HepG2 (cell line): ENCODE measurements around the gene TEX53. TPM values are rescaled to one million over a fixed set of nuclear protein-coding genes. Genes with fewer than 3 reads are reported as not detected.

Source experiments
- ATAC-seq: fragments of 200-7000 bp; cut with Tn5 transposase; 3 replicates; pipeline ENCODE4 v1.9.1; 2020; ENCODE audit warnings: mild to moderate bottlenecking, moderate library complexity
- BruUV-seq: library from RNA; stranded (reverse); fragments of 400-500 nt; replicated peaks from 2 replicates; lab custom pipeline; 2021; lab: Mats Ljungman, UMichigan
- CTCF ChIA-PET: fragments of 300-600 bp; formaldehyde crosslinking; extraction: SDS; loops from one replicate; lab custom pipeline; 2021; ENCODE audit warnings: low total read pairs, inconsistent platforms, low intra/inter-chr PET ratio; lab: Yijun Ruan, JAX
- POLR2A ChIA-PET: fragments of 350-600 bp; sonication (Branson Sonifier 250); formaldehyde crosslinking; loops from one replicate; lab custom pipeline; 2020; ENCODE audit warnings: antibody characterized with exemption, inconsistent platforms; lab: Yijun Ruan, JAX
- DNase-seq: peaks from one replicate; pipeline ENCODE4 v3.0.0-alpha.2; 2015; ENCODE audit warnings: low spot score
- FAIRE-seq: peaks from 3 replicates; lab custom pipeline; 2011; peaks lifted over from hg19 to GRCh38; lab: Jason Lieb, UNC
- H2AFZ ChIP-seq: one replicate; pipeline ENCODE4 v1.6.1; 2011; ENCODE audit warnings: low read length, inconsistent platforms
- H3K27ac ChIP-seq: fragments of 300-600 bp; 3 replicates; pipeline ENCODE4 v1.8.0; 2011; ENCODE audit warnings: mixed run types, mild to moderate bottlenecking, mixed read lengths, low read length, inconsistent platforms; ENCODE audit not compliant: insufficient read depth; ENCODE audit errors: extremely low read length
- H3K27me3 ChIP-seq, 2 experiments: fragments of 200-600 bp in 1 of 2; 2 replicates in 1 of 2; 3 replicates in 1 of 2; pipeline versions ENCODE4 v1.6.0 to v1.8.0; 2011; ENCODE audit warnings: low read length in 2 of 2, mild to moderate bottlenecking in 2 of 2, moderate library complexity in 2 of 2, inconsistent platforms in 1 of 2; ENCODE audit not compliant: insufficient read depth in 2 of 2, control insufficient read depth in 1 of 2
- H3K36me3 ChIP-seq, 2 experiments: fragments of 200-600 bp in 1 of 2; replicated peaks in 1 of 2; 2 replicates in 1 of 2; 3 replicates in 1 of 2; pipeline versions ENCODE4 v1.5.1 to v1.8.0; 2011; ENCODE audit warnings: low read length in 2 of 2, inconsistent platforms in 1 of 2; ENCODE audit not compliant: insufficient read depth in 2 of 2, control insufficient read depth in 1 of 2
- H3K4me1 ChIP-seq: 2 replicates; pipeline ENCODE4 v1.5.1; 2012; ENCODE audit warnings: low read length, inconsistent platforms; ENCODE audit not compliant: insufficient read depth
- H3K4me2 ChIP-seq: 2 replicates; pipeline ENCODE4 v1.6.0; 2011; ENCODE audit warnings: low read depth, low read length, inconsistent platforms
- H3K4me3 ChIP-seq, 3 experiments: fragments of 200-600 bp in 1 of 3; sonication (generic), shearing (Covaris generic) in 1 of 3; replicated peaks in 1 of 3; 2 replicates each; pipeline ENCODE4 v1.5.1; 2011 to 2016; ENCODE audit warnings: low read length in 3 of 3, inconsistent platforms in 2 of 3, low read depth in 2 of 3, mild to moderate bottlenecking in 2 of 3, control low read depth in 1 of 3, mixed read lengths in 1 of 3; ENCODE audit not compliant: insufficient read depth in 1 of 3
- H3K79me2 ChIP-seq: one replicate; pipeline ENCODE4 v1.6.1; 2011; ENCODE audit warnings: low read length, inconsistent platforms; ENCODE audit not compliant: insufficient read depth
- H3K9ac ChIP-seq: 2 replicates; pipeline ENCODE4 v1.6.0; 2011; ENCODE audit warnings: mild to moderate bottlenecking, low read depth, low read length, inconsistent platforms; ENCODE audit not compliant: insufficient read depth
- H3K9me3 ChIP-seq: 2 replicates; pipeline ENCODE4 v1.5.1; 2012; ENCODE audit warnings: mild to moderate bottlenecking, low read length
- H4K20me1 ChIP-seq: 2 replicates; pipeline ENCODE4 v1.6.0; 2011; ENCODE audit warnings: inconsistent platforms, mild to moderate bottlenecking, low read length, moderate library complexity; ENCODE audit not compliant: insufficient read depth
- ATF7-NPFF ChIP-seq: sonication (generic); formaldehyde crosslinking; IDR thresholded peaks from 2 replicates; pipeline ENCODE4 v1.8.1; 2023; ENCODE audit warnings: mild to moderate bottlenecking, low read depth, missing genetic modification reagents, moderate library complexity
- BCL6 ChIP-seq: IDR thresholded peaks from 2 replicates; pipeline ENCODE4 v1.6.1; 2016; ENCODE audit warnings: missing genetic modification reagents, missing compliant biosample characterization
- CC2D1A ChIP-seq: sonication (generic); formaldehyde crosslinking; IDR thresholded peaks from 2 replicates; pipeline ENCODE4 v1.8.1; 2023; ENCODE audit warnings: mild to moderate bottlenecking, missing genetic modification reagents
- ETV5 ChIP-seq: IDR thresholded peaks from 2 replicates; pipeline ENCODE4 v1.6.1; 2018; ENCODE audit warnings: missing biosample characterization, missing genetic modification reagents, inconsistent platforms, borderline replicate concordance
- MEF2D ChIP-seq: sonication (generic); formaldehyde crosslinking; IDR thresholded peaks from 2 replicates; pipeline ENCODE4 v1.5.1; 2020; ENCODE audit warnings: mild to moderate bottlenecking, missing genetic modification reagents
- NFKBIZ ChIP-seq: IDR thresholded peaks from 2 replicates; pipeline ENCODE4 v1.6.1; 2018; ENCODE audit warnings: missing genetic modification reagents, missing compliant biosample characterization
- TAF1 ChIP-seq: sonication (generic); formaldehyde crosslinking; IDR thresholded peaks from 2 replicates; pipeline ENCODE4 v1.4.0; 2020; ENCODE audit warnings: missing genetic modification reagents
- ZNF282 ChIP-seq: fragments of 450-650 bp; IDR thresholded peaks from 2 replicates; pipeline ENCODE4 v1.6.1; 2018; ENCODE audit not compliant: partially characterized antibody
- ZNF703 ChIP-seq: sonication (generic); formaldehyde crosslinking; IDR thresholded peaks from 2 replicates; pipeline ENCODE4 v1.5.1; 2020; ENCODE audit warnings: missing genetic modification reagents, mild to moderate bottlenecking, moderate library complexity, borderline replicate concordance
- WGBS: methylation state at CpG from one replicate; pipeline ENCODE4 v1.1.6; 2017; ENCODE audit warnings: low lambda C conversion rate; 5-methylcytosine and 5-hydroxymethylcytosine counted together
- in situ Hi-C: cut with HindIII; loops from 2 replicates; pipeline ENCODE4 v1.10.0; 2017; ENCODE audit warnings: low pct_unique_long_range_greater_than_20kb; ENCODE audit not compliant: extremely low pct_ligation_motif_present
- intact Hi-C: fragments of 100-400 bp; cut with micrococcal nuclease; formaldehyde crosslinking; loops from one replicate; pipeline ENCODE4 v1.10.0; 2022; ENCODE audit not compliant: unreplicated experiment
- polyA plus RNA-seq, 8 experiments: library from polyadenylated mRNA; depleted of rRNA in 3 of 8; stranded (reverse) in 7 of 8; unstranded in 1 of 8; fragments of >200 nt; fragmentation: Illumina TruSeq in 4 of 8; extraction: Trizol in 4 of 8; gene quantifications; 2 replicates each; pipeline versions ENCODE4 v1.2.1 to v1.2.3, GENCODE V29; 2011 to 2016; ENCODE audit warnings: low read depth in 4 of 8, missing spikeins in 1 of 8, mixed read lengths in 1 of 8; ENCODE audit not compliant: insufficient read depth in 1 of 8
- total RNA-seq, 5 experiments: library from RNA; depleted of rRNA; stranded (reverse); fragments of >200 nt; fragmentation: Illumina TruSeq; extraction: Trizol; gene quantifications; 2 replicates each; pipeline ENCODE4 v1.2.3, GENCODE V29; 2016; ENCODE audit warnings: low read depth in 1 of 5
- TF ChIP-seq, protein P1 (sequence below), 2 experiments: sonication (generic) in 1 of 2; formaldehyde crosslinking in 1 of 2; IDR thresholded peaks; 2 replicates each; pipeline versions ENCODE4 v1.6.1 to v1.9.0; 2014 to 2022; ENCODE audit warnings: antibody characterized with exemption in 1 of 2, borderline replicate concordance in 1 of 2, inconsistent platforms in 1 of 2, low read depth in 1 of 2, missing genetic modification reagents in 1 of 2

The TEX53 gene
- total and polyA plus RNA-seq, 2 of the 13 experiments (the other 11 are each of a cell fraction or from before 2014, with no cell fraction given), result not detected

- Histone ChIP-seq H3K79me2 (no peaks in the 10 kb centered on the region), H3K4me2 (no peak overlapping the region), H3K4me3 (no peak overlapping the region), H3K4me1 (no peaks in the 10 kb centered on the region), H3K36me3 (no peaks in the 10 kb centered on the region), H4K20me1 (no peaks in the 10 kb centered on the region), H3K9ac (no peak overlapping the region), H2AFZ (no peak overlapping the region), H3K27ac (no peak overlapping the region), H3K27me3 (peaks cover 0 to 7% of the 10 kb centered on the region in 2 experiments; a peak in 2 of 5 replicates), H3K9me3 (no peaks in the 10 kb centered on the region)
- BruUV-seq, result no TSS peak
- ChIA-PET CTCF (no interaction called here), POLR2A (no interaction called here)
- TF ChIP-seq CC2D1A (CRISPR knock-in tag) (no peak), TAF1 (CRISPR knock-in tag) (no peak)
- DNase-seq (no peak), FAIRE-seq (no peak), ATAC-seq (no peak)
- intact Hi-C loops, result no loop called here
- in situ Hi-C loops, result loop anchor here (10.0 kb wide), 1 partner anchor 836 kb away; no protein-coding TSS in a partner anchor
- WGBS, result 47% methylated on average over 3 of the region's 3 CpGs
These were observed 31.5 kb upstream of the TEX53 start for GRCh38 chr9:114688909-114689610.

GRCh38 chr9:114688379-114688778 lies 30.8 kb upstream of the TEX53 start:
- intact Hi-C loops, result no loop called here
- FAIRE-seq (no peak), DNase-seq (no peak), ATAC-seq (no peak)
- H3K4me3 ChIP-seq, result no peak overlapping the region
- no peaks in the 10 kb centered on the region for H3K36me3 ChIP-seq
- ChIA-PET POLR2A (no interaction called here), CTCF (no interaction called here)
- no peak overlapping the region for H3K9ac ChIP-seq
- peaks cover 0 to 7% of the 10 kb centered on the region in 2 experiments; a peak in 2 of 5 replicates for H3K27me3 ChIP-seq
- no peak overlapping the region for H2AFZ ChIP-seq
- H3K9me3 ChIP-seq, result no peaks in the 10 kb centered on the region
- H3K4me1 ChIP-seq, result no peaks in the 10 kb centered on the region
- H3K27ac ChIP-seq, result no peak overlapping the region
- in situ Hi-C loops, result loop anchor here (10.0 kb wide), 1 partner anchor 836 kb away; no protein-coding TSS in a partner anchor
- no peaks in the 10 kb centered on the region for H3K79me2 ChIP-seq
- BruUV-seq, result no TSS peak
- H4K20me1 ChIP-seq, result no peaks in the 10 kb centered on the region
- no peak overlapping the region for H3K4me2 ChIP-seq
- 22% methylated on average over 4 of the region's 4 CpGs for WGBS
- TF ChIP-seq MEF2D (no peak), ZNF703 (no peak), BCL6 (CRISPR knock-in tag) (no peak), ATF7-NPFF (CRISPR knock-in tag) (no peak), NFKBIZ (CRISPR knock-in tag) (no peak), ETV5 (CRISPR knock-in tag) (no peak), ZNF282 (no peak)
- TF ChIP-seq, protein P1, sequence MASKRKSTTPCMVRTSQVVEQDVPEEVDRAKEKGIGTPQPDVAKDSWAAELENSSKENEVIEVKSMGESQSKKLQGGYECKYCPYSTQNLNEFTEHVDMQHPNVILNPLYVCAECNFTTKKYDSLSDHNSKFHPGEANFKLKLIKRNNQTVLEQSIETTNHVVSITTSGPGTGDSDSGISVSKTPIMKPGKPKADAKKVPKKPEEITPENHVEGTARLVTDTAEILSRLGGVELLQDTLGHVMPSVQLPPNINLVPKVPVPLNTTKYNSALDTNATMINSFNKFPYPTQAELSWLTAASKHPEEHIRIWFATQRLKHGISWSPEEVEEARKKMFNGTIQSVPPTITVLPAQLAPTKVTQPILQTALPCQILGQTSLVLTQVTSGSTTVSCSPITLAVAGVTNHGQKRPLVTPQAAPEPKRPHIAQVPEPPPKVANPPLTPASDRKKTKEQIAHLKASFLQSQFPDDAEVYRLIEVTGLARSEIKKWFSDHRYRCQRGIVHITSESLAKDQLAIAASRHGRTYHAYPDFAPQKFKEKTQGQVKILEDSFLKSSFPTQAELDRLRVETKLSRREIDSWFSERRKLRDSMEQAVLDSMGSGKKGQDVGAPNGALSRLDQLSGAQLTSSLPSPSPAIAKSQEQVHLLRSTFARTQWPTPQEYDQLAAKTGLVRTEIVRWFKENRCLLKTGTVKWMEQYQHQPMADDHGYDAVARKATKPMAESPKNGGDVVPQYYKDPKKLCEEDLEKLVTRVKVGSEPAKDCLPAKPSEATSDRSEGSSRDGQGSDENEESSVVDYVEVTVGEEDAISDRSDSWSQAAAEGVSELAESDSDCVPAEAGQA (IDR thresholded peaks at IDR 0.05; ENCODE audit: low read depth), result no peak
- TF ChIP-seq, protein P1 (CRISPR knock-in tag; IDR thresholded peaks at IDR 0.05; ENCODE audit: borderline replicate concordance), result no peak
